GM10248 (cell line): ENCODE measurements around the gene MYF6.

Experiments used
- CTCF ChIA-PET: fragments of 300-600 bp; sonication (Branson Sonifier 250); formaldehyde crosslinking; extraction: SDS; loops from one replicate; lab custom pipeline; 2021; ENCODE audit warnings: antibody characterized with exemption; lab: Yijun Ruan, JAX
- POLR2A ChIA-PET: fragments of 350-650 bp; sonication (Branson Sonifier 250); formaldehyde crosslinking; extraction: SDS; loops from one replicate; lab custom pipeline; 2020; ENCODE audit warnings: antibody characterized with exemption; lab: Yijun Ruan, JAX
- DNase-seq: peaks from one replicate; pipeline ENCODE4 v3.0.0; 2012; ENCODE audit errors: extremely low spot score
- TF ChIP-seq, protein P1 (sequence below): IDR thresholded peaks from 2 replicates; pipeline ENCODE4 v1.5.1; 2012; ENCODE audit warnings: mild to moderate bottlenecking, low read depth; ENCODE audit errors: extremely low read depth, missing control alignments, control extremely low read depth

Gene MYF6

GRCh38 chr12:80679346-80680131, 27.9 kb upstream of the MYF6 start:
- TF ChIP-seq, protein P1, sequence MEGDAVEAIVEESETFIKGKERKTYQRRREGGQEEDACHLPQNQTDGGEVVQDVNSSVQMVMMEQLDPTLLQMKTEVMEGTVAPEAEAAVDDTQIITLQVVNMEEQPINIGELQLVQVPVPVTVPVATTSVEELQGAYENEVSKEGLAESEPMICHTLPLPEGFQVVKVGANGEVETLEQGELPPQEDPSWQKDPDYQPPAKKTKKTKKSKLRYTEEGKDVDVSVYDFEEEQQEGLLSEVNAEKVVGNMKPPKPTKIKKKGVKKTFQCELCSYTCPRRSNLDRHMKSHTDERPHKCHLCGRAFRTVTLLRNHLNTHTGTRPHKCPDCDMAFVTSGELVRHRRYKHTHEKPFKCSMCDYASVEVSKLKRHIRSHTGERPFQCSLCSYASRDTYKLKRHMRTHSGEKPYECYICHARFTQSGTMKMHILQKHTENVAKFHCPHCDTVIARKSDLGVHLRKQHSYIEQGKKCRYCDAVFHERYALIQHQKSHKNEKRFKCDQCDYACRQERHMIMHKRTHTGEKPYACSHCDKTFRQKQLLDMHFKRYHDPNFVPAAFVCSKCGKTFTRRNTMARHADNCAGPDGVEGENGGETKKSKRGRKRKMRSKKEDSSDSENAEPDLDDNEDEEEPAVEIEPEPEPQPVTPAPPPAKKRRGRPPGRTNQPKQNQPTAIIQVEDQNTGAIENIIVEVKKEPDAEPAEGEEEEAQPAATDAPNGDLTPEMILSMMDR, result no peak
- no peak for DNase-seq
- ChIA-PET POLR2A (no interaction called here), CTCF (interaction anchor here (1.6 kb wide), 1 partner anchor 31 kb away, joined by 5 read pairs; no protein-coding TSS in a partner anchor)

- DNase-seq, result no peak
- POLR2A ChIA-PET, result no interaction called here
- TF ChIP-seq, protein P1, result no peak
- CTCF ChIA-PET, result interaction anchor here (1.6 kb wide), 1 partner anchor 29 kb away, joined by 5 read pairs; no protein-coding TSS in a partner anchor
Measured at GRCh38 chr12:80681287-80681686, 26.1 kb upstream of the MYF6 start.

DNA sequence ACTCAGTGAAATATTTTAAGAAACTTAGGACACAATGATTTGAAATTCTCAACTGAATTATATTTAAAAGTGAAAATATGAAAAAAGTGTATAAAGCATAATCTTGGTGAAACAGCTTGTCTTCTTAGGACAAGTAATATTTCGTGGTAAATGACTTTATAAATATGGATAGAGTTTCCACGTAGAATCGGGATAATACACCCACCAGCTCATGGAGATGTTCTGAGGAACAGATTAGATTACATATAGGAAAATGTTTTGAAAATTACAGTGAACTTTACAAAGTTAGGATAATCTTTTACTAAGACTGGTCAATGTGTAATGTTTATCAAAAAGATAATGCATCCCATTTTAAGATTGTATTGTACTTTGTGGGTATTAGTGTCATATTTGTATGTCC, 25.6 kb upstream of the MYF6 start:
- TF ChIP-seq, protein P1, result no peak
- ChIA-PET CTCF (no interaction called here), POLR2A (no interaction called here)
- DNase-seq, result no peak

DNA sequence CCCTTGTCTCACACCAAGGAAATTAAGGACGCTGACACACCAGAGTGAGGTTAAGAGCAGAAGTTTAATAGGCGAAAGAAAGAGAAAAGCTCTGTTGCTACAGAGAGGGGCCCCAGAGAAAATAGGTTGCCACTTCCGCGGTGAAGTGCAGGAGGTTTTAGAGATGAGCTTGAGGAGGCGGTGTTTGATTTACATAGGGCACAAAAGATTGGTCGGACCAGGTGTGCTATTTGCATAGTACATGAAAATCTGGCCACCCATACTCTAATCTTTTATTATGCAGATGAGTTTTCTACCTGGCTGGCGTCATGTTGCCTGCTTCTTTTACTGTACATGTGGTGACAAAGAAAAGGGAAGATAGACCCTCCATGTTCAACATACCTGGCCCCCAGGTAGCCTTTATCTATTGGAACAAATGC, 23.3 kb upstream of the MYF6 start:
- DNase-seq, result no peak
- CTCF ChIA-PET, result interaction anchor here (0.7 to 0.9 kb wide), 2 partner anchors 9 to 26 kb away, joined by 3 read pairs; no protein-coding TSS in a partner anchor
- TF ChIP-seq, protein P1, result no peak
- POLR2A ChIA-PET, result no interaction called here

GRCh38 chr12:80690090-80690489, 17.3 kb upstream of the MYF6 start:
- TF ChIP-seq, protein P1, result no peak
- no peak for DNase-seq
- ChIA-PET POLR2A (no interaction called here), CTCF (no interaction called here)

DNA sequence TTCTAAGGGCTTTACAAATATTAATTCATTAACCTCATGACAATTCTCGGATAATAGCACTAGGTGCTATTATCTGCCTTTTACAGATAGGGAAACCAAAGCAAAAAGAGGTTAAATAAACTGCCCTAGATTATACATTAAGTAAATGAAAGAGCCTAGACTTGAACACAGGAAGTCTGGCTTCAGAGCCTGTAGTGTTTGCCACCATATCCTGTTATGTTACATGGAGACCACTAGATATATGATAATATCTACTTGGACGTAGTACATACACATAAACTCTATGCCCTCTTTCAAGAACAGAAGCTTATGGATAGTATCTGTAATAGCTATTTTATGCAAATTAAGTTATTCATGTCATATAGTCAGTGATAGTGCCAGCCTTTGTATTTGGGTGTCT, 16.9 kb upstream of the MYF6 start:
- TF ChIP-seq, protein P1, result no peak
- POLR2A ChIA-PET, result no interaction called here
- CTCF ChIA-PET, result no interaction called here
- no peak for DNase-seq
